Testis (tissue), 3 donors: ENCODE measurements around the gene FNDC5. TPM values are rescaled to one million over a fixed set of nuclear protein-coding genes. Genes with fewer than 3 reads are reported as not detected.
"Not testable (repeated sequence)": the region's sequence is repeated elsewhere in the genome, so short reads cannot be mapped to it uniquely, and the experiment has no call there.

Source experiments
- DNase-seq: peaks from one replicate; pipeline ENCODE4 v3.0.0-alpha.2; 2019
- H3K27ac ChIP-seq, 2 donors: fragments of 200-600 bp; sonication (generic); one replicate each; pipeline ENCODE4 v1.5.1; 2019
- H3K27me3 ChIP-seq: fragments of 200-600 bp; sonication (generic); one replicate; pipeline ENCODE4 v1.5.1; 2019
- H3K36me3 ChIP-seq: fragments of 200-600 bp; sonication (generic); one replicate; pipeline ENCODE4 v1.5.1; 2017; ENCODE audit warnings: low read depth; ENCODE audit errors: missing control alignments
- H3K4me1 ChIP-seq: fragments of 200-600 bp; sonication (generic); one replicate; pipeline ENCODE4 v1.5.1; 2019
- H3K4me3 ChIP-seq, 2 donors: fragments of 200-600 bp; sonication (generic); one replicate each; pipeline ENCODE4 v1.5.1; 2017 to 2019
- H3K9me3 ChIP-seq: fragments of 200-600 bp; sonication (generic); one replicate; pipeline ENCODE4 v1.5.1; 2017
- CTCF ChIP-seq, 3 experiments: fragments of 450-650 bp in 2 of 3; fragments of 200-600 bp in 1 of 3; sonication (generic) in 1 of 3; IDR thresholded peaks; one replicate each; pipeline ENCODE4 v1.5.1; 2016 to 2019; ENCODE audit warnings: antibody characterized with exemption in 3 of 3, mild to moderate bottlenecking in 2 of 3, moderate library complexity in 1 of 3
- POLR2A ChIP-seq: fragments of 450-650 bp; IDR thresholded peaks from one replicate; pipeline ENCODE4 v1.6.1; 2017; ENCODE audit warnings: antibody characterized with exemption, mild to moderate bottlenecking, moderate library complexity
- WGBS, 2 donors: methylation state at CpG; one replicate each; pipeline ENCODE4 v1.1.5; 2018; 5-methylcytosine and 5-hydroxymethylcytosine counted together
- intact Hi-C: fragments of 100-400 bp; cut with DNase I; formaldehyde crosslinking; loops from one replicate; pipeline ENCODE4 v1.15.1; 2023; ENCODE audit warnings: low total_unique reads
- polyA plus RNA-seq: library from polyadenylated mRNA; stranded (reverse); fragments of 350-450 nt; fragmentation: Illumina TruSeq; extraction: RNeasy Lipid Tissue Mini Kit (QIAGEN cat#74804); gene quantifications from one replicate; pipeline ENCODE4 v1.2.3, GENCODE V29; 2014; ENCODE audit warnings: low read depth, low replicate concordance; ENCODE audit not compliant: insufficient read depth
- total RNA-seq, 2 donors: library from RNA; depleted of rRNA; stranded (reverse); fragments of >200 nt; gene quantifications; one replicate each; pipeline ENCODE4 v1.2.3, GENCODE V29; 2016

Gene FNDC5
- total and polyA plus RNA-seq, 3 donors from 2014 or later = 9.4 to 16.3 (median 11.3) TPM

DNA sequence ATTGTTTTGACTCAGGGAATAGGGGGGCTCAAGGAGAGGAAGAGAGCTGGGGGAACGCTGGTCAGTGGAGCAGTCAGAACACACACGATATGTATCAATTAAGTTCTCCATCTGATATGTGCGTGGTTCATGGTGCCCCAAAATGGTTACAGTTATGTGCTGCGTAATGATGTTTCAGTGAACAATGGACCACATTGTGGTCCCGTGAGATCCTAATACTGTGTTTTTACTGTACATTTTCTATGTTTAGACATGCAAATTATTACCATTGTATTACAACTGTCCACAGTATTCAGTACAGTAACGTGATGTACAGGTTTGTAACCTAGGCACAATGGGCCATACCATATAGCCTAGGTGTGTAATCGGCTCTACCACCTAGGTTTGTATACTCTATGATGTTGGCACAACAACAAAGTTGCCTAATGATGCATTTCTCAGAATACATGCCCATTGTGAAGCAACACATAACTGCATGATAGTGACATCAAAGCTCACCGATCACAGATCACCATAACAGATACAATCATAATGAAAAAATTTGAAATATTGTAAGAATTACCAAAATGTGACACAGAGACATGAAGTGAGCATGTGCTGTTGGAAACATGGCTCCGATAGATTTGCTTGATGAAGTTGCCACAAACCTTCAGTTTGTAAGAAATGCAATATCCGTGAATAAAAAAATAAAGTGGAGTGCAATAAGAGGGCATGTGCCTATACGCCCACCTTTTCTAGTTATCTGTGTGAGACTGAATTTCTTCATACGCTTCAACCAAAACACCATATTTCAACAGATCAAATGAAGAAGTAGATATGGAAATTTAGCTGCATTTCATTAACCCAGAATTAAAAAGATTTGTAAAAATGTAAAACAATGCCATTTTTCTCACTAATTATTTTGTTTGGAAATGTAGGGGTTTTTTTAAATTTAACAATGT, 45.3 kb upstream of the FNDC5 start:
- TF ChIP-seq POLR2A (no peak), CTCF (IDR thresholded peaks at IDR 0.05) (no peak)
- no peak for DNase-seq
- no peak overlapping the region for H3K27ac ChIP-seq
- 77 to 78% methylated on average over 12 of the region's 12 CpGs for WGBS, 2 donors
- H3K4me1 ChIP-seq = peaks cover 5% of the 10 kb centered on the region
- no peaks in the 10 kb centered on the region for H3K27me3 ChIP-seq
- no peaks in the 10 kb centered on the region for H3K36me3 ChIP-seq
- no peaks in the 10 kb centered on the region for H3K9me3 ChIP-seq
- no peak overlapping the region for H3K4me3 ChIP-seq
- intact Hi-C loops = no loop called here

DNA sequence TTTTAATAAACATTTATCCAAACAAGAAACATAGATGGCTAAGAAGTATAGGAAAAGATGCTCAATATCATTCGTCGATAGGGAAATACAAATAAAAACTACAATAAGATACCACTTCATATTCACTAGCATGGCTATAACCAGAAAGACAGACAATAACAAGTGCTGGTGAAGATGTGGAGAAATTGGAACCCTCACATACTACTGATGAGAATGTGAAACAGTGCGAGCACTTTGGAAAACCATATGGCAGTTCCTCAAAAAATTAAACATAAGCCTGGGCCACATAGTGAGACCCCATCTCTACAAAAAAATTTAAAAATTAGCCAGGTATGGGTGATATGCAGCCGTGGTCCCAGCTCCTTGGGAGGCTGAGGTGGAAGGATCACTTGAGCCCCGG, 39.6 kb upstream of the FNDC5 start:
- TF ChIP-seq CTCF (IDR thresholded peaks at IDR 0.05) (no peak), POLR2A (no peak)
- 93 to 94% methylated on average over 5 of the region's 5 CpGs for WGBS, 2 donors
- Histone ChIP-seq H3K4me3 (no peak overlapping the region), H3K36me3 (no peaks in the 10 kb centered on the region), H3K9me3 (no peaks in the 10 kb centered on the region), H3K4me1 (peaks cover under 1% of the 10 kb centered on the region), H3K27me3 (no peaks in the 10 kb centered on the region), H3K27ac (no peak overlapping the region)
- intact Hi-C loops = no loop called here
- DNase-seq = no peak

- H3K27me3 ChIP-seq = no peaks in the 10 kb centered on the region
- H3K4me1 ChIP-seq = no peaks in the 10 kb centered on the region
- WGBS, 2 donors = 24 to 56% methylated on average over 4 of the region's 4 CpGs
- no peak overlapping the region for H3K27ac ChIP-seq
- no peak for DNase-seq
- TF ChIP-seq CTCF (IDR thresholded peaks at IDR 0.05) (no peak), POLR2A (no peak)
- intact Hi-C loops = no loop called here
- H3K9me3 ChIP-seq = no peaks in the 10 kb centered on the region
- H3K4me3 ChIP-seq = no peak overlapping the region
- no peaks in the 10 kb centered on the region for H3K36me3 ChIP-seq
Measured at GRCh38 chr1:32907435-32907834, 36.7 kb upstream of the FNDC5 start.

- no peaks in the 10 kb centered on the region for H3K27me3 ChIP-seq
- peaks cover 2% of the 10 kb centered on the region for H3K4me1 ChIP-seq
- intact Hi-C loops = no loop called here
- no peaks in the 10 kb centered on the region for H3K9me3 ChIP-seq
- no peak overlapping the region for H3K4me3 ChIP-seq
- H3K36me3 ChIP-seq = no peaks in the 10 kb centered on the region
- 85 to 90% methylated on average over 7 of the region's 7 CpGs for WGBS, 2 donors
- no peak for DNase-seq
- TF ChIP-seq CTCF (IDR thresholded peaks at IDR 0.05) = no peak
- no peak for TF ChIP-seq POLR2A
- no peak overlapping the region for H3K27ac ChIP-seq
Measured at GRCh38 chr1:32906654-32907053, 35.9 kb upstream of the FNDC5 start.

GRCh38 chr1:32905588-32905987, 34.9 kb upstream of the FNDC5 start:
- 84 to 86% methylated on average over 10 of the region's 10 CpGs for WGBS, 2 donors
- intact Hi-C loops, H3K27ac ChIP-seq: not testable (repeated sequence)

More at GRCh38 chr1:32905588-32905987, 34.9 kb upstream of the FNDC5 start:
- H3K9me3 ChIP-seq, H3K4me1 ChIP-seq, DNase-seq, H3K4me3 ChIP-seq, H3K27me3 ChIP-seq, H3K36me3 ChIP-seq: not testable (repeated sequence)
